ENCODE data around the gene ZNF428. TPM values are rescaled to one million over a fixed set of nuclear protein-coding genes. Genes with fewer than 3 reads are reported as not detected.
A peak's percentile ranks its signal among the peaks of the same experiment; 100 is the strongest.
"Not testable (repeated sequence)": the region's sequence is repeated elsewhere in the genome, so short reads cannot be mapped to it uniquely, and the experiment has no call there.

ZNF428 gene
- total RNA-seq, 6 experiments from 2014 or later, result 10.9 to 16.7 (median 13.3) TPM

- DNase-seq (no peak), ATAC-seq (no peak)
- intact Hi-C loops (cut with DNase I), result no loop called here
- Histone ChIP-seq H3K36me3 (peaks cover 0 to 9% (median 0%) of the 10 kb centered on the region in 4 donors), H3K27me3 (no peaks in the 10 kb centered on the region), H3K9me3 (no peaks in the 10 kb centered on the region), H3K27ac (no peak overlapping the region), H3K4me3 (no peak overlapping the region), H3K4me1 (no peaks in the 10 kb centered on the region)
- TF ChIP-seq, protein P1, sequence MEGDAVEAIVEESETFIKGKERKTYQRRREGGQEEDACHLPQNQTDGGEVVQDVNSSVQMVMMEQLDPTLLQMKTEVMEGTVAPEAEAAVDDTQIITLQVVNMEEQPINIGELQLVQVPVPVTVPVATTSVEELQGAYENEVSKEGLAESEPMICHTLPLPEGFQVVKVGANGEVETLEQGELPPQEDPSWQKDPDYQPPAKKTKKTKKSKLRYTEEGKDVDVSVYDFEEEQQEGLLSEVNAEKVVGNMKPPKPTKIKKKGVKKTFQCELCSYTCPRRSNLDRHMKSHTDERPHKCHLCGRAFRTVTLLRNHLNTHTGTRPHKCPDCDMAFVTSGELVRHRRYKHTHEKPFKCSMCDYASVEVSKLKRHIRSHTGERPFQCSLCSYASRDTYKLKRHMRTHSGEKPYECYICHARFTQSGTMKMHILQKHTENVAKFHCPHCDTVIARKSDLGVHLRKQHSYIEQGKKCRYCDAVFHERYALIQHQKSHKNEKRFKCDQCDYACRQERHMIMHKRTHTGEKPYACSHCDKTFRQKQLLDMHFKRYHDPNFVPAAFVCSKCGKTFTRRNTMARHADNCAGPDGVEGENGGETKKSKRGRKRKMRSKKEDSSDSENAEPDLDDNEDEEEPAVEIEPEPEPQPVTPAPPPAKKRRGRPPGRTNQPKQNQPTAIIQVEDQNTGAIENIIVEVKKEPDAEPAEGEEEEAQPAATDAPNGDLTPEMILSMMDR (IDR thresholded peaks at IDR 0.05), result no peak
- no peak for TF ChIP-seq POLR2A (IDR thresholded peaks at IDR 0.05)
- 84% methylated on average over 4 of the region's 7 CpGs for WGBS (ENCODE audit: insufficient coverage, low coverage, low lambda C conversion rate, missing lambda C conversion rate)
Observed at GRCh38 chr19:43605875-43606568, 13.4 kb downstream of the ZNF428 start.

DNA sequence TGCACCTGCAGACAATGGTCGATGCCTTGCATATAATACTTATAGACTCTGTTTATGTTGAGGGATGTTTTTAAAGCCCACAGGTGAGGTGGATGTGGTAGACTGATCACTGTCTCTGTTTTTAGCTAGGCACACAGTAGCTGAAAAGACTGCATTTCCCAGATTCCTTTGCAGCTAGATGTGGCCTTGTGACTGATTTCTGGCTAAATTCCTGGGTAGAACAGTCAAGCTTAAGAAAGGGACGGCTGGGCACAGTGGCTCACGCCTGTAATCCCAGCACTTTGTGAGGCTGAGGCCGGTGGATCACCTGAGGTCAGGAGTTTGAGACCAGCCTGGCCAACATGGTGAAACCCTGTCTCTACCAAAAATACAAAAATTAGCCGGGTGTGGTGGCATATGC is 19.1 kb downstream of the ZNF428 start:
- H3K4me3 ChIP-seq; H3K27me3 ChIP-seq; H3K27ac ChIP-seq; H3K9me3 ChIP-seq; ATAC-seq; intact Hi-C loops (cut with DNase I); DNase-seq: not testable (repeated sequence)
- 70% methylated on average over 2 of the region's 5 CpGs for WGBS (ENCODE audit: insufficient coverage, low coverage, low lambda C conversion rate, missing lambda C conversion rate)
- H3K4me1 ChIP-seq, result peaks cover 0 to 17% (median 5%) of the 10 kb centered on the region in 4 donors
- H3K36me3 ChIP-seq, result peaks cover 0 to 18% (median 1%) of the 10 kb centered on the region in 4 donors

DNA sequence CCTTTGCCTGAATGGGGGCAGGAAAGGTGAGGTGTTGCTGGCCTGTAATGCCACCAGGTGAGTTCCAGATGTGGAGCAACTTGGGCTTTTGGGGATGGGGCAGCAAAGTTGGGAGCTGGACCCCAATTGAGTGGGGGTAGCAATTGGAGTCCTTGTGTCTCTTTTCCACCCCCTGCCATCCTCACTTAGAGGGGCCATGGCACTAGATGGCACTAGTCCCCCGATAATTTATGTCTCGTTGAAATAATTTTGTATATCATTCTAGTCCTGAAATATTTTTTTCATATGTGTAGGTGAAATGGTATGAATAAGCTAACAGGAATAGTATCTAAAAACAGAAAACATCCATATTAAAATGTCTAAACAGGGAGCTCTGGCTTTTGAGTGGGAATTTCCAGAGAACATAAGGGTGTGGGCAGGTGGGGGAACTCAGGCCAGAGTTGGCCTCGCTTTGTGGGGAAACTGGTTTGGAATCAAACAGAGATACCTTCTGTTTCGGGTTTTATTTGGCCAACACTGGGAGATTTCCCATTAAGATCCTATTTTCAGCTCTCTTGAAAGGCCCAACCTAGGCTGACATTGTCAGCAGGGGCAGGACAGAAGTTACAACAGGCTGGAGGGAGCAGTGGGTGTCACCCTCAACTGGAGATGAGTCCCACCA is 19.7 kb downstream of the ZNF428 start:
- no peak for DNase-seq
- 78% methylated on average over 4 of the region's 4 CpGs for WGBS (ENCODE audit: insufficient coverage, low coverage, low lambda C conversion rate, missing lambda C conversion rate)
- TF ChIP-seq, protein P1 (IDR thresholded peaks at IDR 0.05), result no peak
- no peak for TF ChIP-seq POLR2A (IDR thresholded peaks at IDR 0.05)
- Histone ChIP-seq H3K9me3 (no peaks in the 10 kb centered on the region), H3K27me3 (no peaks in the 10 kb centered on the region), H3K27ac (no peak overlapping the region), H3K4me3 (no peak overlapping the region), H3K36me3 (peaks cover 0 to 18% (median 1%) of the 10 kb centered on the region in 4 donors), H3K4me1 (peaks cover 0 to 22% (median 6%) of the 10 kb centered on the region in 4 donors)
- intact Hi-C loops (cut with DNase I), result no loop called here
- no peak for ATAC-seq

DNA sequence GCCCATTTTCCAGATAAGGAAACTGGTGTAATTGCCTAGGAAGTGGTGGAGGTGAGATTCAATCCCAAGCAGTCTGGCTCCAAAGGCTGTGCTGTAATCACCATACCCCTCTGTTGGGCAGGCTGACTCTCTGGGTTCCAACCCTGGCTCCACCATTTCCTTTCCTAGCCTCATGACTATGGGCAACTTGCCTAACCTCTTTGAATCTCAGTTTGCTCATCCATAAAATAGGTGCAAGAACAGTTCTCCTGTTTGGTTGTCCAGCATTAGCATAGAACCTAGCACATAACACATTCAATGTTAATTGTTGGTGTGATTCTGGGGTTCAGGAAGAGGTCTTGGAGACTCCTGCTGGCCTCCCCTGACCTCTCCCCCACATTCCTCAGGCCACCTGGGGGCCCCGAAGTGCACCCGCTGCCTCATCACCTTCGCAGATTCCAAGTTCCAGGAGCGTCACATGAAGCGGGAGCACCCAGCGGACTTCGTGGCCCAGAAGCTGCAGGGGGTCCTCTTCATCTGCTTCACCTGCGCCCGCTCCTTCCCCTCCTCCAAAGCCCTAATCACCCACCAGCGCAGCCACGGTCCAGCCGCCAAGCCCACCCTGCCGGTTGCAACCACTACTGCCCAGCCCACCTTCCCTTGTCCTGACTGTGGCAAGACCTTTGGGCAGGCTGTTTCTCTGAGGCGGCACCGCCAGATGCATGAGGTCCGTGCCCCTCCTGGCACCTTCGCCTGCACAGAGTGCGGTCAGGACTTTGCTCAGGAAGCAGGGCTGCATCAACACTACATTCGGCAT is 20.8 kb downstream of the ZNF428 start:
- Histone ChIP-seq H3K27me3 (no peaks in the 10 kb centered on the region), H3K36me3 (peaks cover 0 to 18% (median 1%) of the 10 kb centered on the region in 4 donors), H3K4me1 (peaks cover 0 to 31% (median 10%) of the 10 kb centered on the region in 4 donors), H3K4me3 (no peak overlapping the region), H3K9me3 (no peaks in the 10 kb centered on the region), H3K27ac (no peak overlapping the region)
- DNase-seq (peak in 2 of 3 donors; percentile 21 to 51), ATAC-seq (no peak)
- 95% methylated on average over 4 of the region's 19 CpGs for WGBS (ENCODE audit: insufficient coverage, low coverage, low lambda C conversion rate, missing lambda C conversion rate)
- TF ChIP-seq, protein P1 (IDR thresholded peaks at IDR 0.05), result no peak
- no peak for TF ChIP-seq POLR2A (IDR thresholded peaks at IDR 0.05)
- intact Hi-C loops (cut with DNase I), result no loop called here

Data from right lobe of liver (tissue), 6 donors.